Progenitor cell of endocrine pancreas (in vitro differentiated cells): ENCODE results near the gene GPALPP1. TPM values are rescaled to one million over a fixed set of nuclear protein-coding genes. Genes with fewer than 3 reads are reported as not detected.

Experiments used
- DNase-seq: peaks from one replicate; pipeline ENCODE4 v3.0.0; 2021; ENCODE audit warnings: low spot score; ENCODE audit not compliant: unreplicated experiment
- H3K27ac Mint-ChIP-seq: 2 replicates; pipeline ENCODE4 v1.8.0; 2021; ENCODE audit warnings: mild to moderate bottlenecking, moderate library complexity, mixed read lengths
- H3K27me3 Mint-ChIP-seq: 2 replicates; pipeline ENCODE4 v1.8.0; 2021; ENCODE audit warnings: mixed read lengths
- H3K36me3 Mint-ChIP-seq: 2 replicates; pipeline ENCODE4 v1.8.0; 2022; ENCODE audit warnings: mixed read lengths; ENCODE audit not compliant: insufficient read depth
- H3K4me1 Mint-ChIP-seq: 2 replicates; pipeline ENCODE4 v1.8.0; 2021; ENCODE audit warnings: low read depth, mixed read lengths
- H3K4me3 Mint-ChIP-seq: 2 replicates; pipeline ENCODE4 v1.8.0; 2021; ENCODE audit warnings: low read depth, mild to moderate bottlenecking, moderate library complexity, mixed read lengths
- H3K9me3 Mint-ChIP-seq: 2 replicates; pipeline ENCODE4 v1.8.0; 2021; ENCODE audit warnings: low read depth, mixed read lengths
- total RNA-seq: library from RNA; stranded (reverse); gene quantifications from 2 replicates; pipeline ENCODE4 v1.2.1, GENCODE V29; 2021
- TF ChIP-seq, protein P1 (sequence below): fragments of 200-600 bp; sonication (generic); IDR thresholded peaks from one replicate; pipeline ENCODE4 v1.5.0; 2021; ENCODE audit warnings: antibody characterized with exemption, mild to moderate bottlenecking; ENCODE audit not compliant: unreplicated experiment

Gene GPALPP1
- total RNA-seq, 1 donor from 2014 or later: 32.7 TPM

- TF ChIP-seq, protein P1, sequence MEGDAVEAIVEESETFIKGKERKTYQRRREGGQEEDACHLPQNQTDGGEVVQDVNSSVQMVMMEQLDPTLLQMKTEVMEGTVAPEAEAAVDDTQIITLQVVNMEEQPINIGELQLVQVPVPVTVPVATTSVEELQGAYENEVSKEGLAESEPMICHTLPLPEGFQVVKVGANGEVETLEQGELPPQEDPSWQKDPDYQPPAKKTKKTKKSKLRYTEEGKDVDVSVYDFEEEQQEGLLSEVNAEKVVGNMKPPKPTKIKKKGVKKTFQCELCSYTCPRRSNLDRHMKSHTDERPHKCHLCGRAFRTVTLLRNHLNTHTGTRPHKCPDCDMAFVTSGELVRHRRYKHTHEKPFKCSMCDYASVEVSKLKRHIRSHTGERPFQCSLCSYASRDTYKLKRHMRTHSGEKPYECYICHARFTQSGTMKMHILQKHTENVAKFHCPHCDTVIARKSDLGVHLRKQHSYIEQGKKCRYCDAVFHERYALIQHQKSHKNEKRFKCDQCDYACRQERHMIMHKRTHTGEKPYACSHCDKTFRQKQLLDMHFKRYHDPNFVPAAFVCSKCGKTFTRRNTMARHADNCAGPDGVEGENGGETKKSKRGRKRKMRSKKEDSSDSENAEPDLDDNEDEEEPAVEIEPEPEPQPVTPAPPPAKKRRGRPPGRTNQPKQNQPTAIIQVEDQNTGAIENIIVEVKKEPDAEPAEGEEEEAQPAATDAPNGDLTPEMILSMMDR: no peak
- no peak for DNase-seq
- Mint-ChIP-seq H3K36me3 (peaks cover 3% of the 10 kb centered on the region), H3K27me3 (no peaks in the 10 kb centered on the region), H3K27ac (no peak overlapping the region), H3K4me1 (no peaks in the 10 kb centered on the region), H3K4me3 (no peak overlapping the region), H3K9me3 (no peaks in the 10 kb centered on the region)
Measured at GRCh38 chr13:44955406-44955805, 33.9 kb upstream of the GPALPP1 start.

DNA sequence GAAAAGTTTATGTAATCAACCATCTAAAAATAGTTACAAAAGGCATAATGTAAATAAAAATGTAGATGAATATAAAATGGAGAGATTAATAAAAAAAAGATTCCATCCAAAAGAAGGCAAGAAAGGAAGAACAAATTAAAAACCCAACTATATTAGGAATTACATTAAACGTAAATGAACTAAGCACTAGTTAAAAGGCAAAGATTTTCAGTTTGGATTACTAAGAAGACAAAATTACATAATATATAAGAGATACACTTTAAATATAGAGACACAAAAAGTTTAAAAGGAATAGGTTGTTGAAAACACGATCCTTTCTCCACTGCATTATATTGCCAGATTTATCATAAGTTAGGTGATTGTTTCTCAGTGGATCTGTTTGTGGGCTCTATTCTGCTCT, 27.3 kb upstream of the GPALPP1 start:
- Mint-ChIP-seq H3K27ac (no peak overlapping the region), H3K9me3 (peaks cover 22% of the 10 kb centered on the region), H3K27me3 (no peaks in the 10 kb centered on the region), H3K4me3 (no peak overlapping the region), H3K4me1 (no peaks in the 10 kb centered on the region), H3K36me3 (peaks cover 43% of the 10 kb centered on the region)
- TF ChIP-seq, protein P1: no peak
- DNase-seq: no peak

DNA sequence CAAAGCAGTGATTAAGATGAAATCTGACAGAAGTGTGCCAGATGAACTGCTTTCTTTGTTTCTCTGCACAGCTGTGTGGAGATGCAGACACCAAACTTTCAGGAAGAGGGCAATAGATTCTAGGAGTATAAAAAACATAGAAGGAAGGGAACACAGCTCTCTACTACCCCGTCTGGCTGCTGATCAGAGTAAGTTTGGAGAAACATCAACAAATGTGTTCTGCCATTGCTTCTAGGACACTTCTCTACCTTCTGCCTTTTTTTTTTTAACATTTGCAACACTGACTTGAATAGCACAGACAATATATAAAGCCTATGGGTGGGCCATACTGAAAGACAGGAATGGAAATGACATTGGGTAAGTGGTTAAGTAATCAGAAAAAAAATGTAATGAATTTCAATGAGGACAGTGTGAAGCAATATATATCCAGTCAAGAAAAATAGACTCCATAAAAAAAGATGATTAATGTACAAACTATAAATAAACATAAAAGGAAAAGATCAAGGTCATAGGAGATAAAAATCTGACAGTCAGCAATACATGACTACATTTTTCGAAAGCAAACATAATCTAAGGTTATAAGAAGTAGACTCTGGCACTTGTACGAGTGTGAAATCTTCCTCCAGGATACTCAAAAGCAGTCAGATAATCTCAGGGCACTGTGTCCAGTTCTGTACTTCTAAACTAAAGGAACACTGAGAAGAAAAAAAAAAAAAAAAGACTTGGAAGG, 21.5 kb upstream of the GPALPP1 start:
- Mint-ChIP-seq H3K4me1 (no peaks in the 10 kb centered on the region), H3K4me3 (no peak overlapping the region), H3K27ac (peak overlapping the region; percentile 25), H3K27me3 (no peaks in the 10 kb centered on the region), H3K9me3 (peaks cover 8% of the 10 kb centered on the region), H3K36me3 (peaks cover 29% of the 10 kb centered on the region)
- TF ChIP-seq, protein P1: no peak
- no peak for DNase-seq

DNA sequence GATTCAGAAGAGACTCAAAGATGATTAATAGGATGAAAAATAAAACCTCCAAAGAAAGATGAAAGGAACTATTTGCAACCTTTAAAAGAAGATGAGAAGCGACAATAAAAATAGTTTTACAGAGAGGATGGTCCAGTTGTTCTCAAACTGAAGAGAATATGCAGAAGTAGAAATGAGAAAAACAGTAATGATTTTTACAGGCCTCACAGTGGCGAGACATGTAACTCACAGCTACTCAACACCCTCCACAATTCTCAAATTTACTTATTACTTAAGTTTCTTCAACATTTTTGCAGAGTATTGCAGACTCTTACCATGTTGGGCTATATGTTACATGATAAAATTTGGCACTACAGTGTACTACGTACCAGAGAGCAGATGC, 20.9 kb upstream of the GPALPP1 start:
- DNase-seq: no peak
- H3K27ac Mint-ChIP-seq: peak overlapping the region; percentile 25
- no peak overlapping the region for H3K4me3 Mint-ChIP-seq
- H3K27me3 Mint-ChIP-seq: no peaks in the 10 kb centered on the region
- TF ChIP-seq, protein P1: no peak
- H3K36me3 Mint-ChIP-seq: peaks cover 25% of the 10 kb centered on the region
- peaks cover 4% of the 10 kb centered on the region for H3K9me3 Mint-ChIP-seq
- no peaks in the 10 kb centered on the region for H3K4me1 Mint-ChIP-seq

DNA sequence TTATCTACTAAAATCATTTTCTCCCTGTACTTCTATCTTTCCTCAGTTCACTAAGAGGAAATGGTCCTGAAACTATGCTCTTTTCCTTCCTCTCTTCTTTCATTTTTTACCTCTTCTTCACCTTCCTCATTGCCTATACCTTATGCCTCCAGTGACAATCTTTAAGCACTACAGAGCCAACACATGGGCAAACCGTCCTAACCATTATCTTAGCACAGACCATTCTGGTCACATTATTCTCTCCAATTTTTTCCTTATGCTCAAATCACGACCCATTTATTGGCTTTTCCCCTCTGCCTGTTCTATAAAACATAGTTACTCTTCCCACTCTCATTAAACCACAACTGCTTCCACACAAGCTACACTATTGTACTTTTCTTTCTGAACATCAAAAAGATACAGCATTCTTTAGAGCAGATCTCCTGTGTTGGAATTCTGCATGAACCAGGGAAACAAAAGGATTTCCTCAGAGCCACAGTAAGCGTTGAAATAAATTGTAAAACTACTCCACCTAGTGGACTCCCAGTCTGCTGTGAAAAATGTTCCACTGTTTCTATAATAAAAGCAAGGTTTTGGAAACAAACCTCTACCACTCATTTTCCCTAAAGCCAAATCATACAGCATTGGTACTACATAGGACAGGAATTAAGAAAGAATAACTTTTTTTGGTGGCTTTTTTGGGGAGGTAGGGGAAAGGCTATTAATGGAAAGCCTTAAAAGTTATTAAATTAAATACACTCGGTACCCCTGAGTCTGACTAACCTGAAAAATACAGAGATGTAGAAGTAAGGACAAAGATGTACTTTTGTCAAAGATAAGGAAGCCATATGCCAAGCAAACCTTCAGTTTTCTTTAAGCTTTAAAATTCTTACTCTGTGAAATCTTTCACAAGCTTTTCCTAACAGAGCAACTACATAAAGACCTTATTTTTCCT, 19.5 kb upstream of the GPALPP1 start:
- H3K27ac Mint-ChIP-seq: no peak overlapping the region
- H3K9me3 Mint-ChIP-seq: no peaks in the 10 kb centered on the region
- no peaks in the 10 kb centered on the region for H3K4me1 Mint-ChIP-seq
- TF ChIP-seq, protein P1: peak; percentile 92
- H3K27me3 Mint-ChIP-seq: no peaks in the 10 kb centered on the region
- H3K36me3 Mint-ChIP-seq: peaks cover 11% of the 10 kb centered on the region
- no peak for DNase-seq
- no peak overlapping the region for H3K4me3 Mint-ChIP-seq
